ENCODE results near the gene NTN5. TPM values are rescaled to one million over a fixed set of nuclear protein-coding genes. Genes with fewer than 3 reads are reported as not detected.
A peak's percentile ranks its signal among the peaks of the same experiment; 100 is the strongest.
"Not testable (repeated sequence)": the region's sequence is repeated elsewhere in the genome, so short reads cannot be mapped to it uniquely, and the experiment has no call there.

Gene NTN5
- total RNA-seq, 1 experiment from 2014 or later = not detected

GRCh38 chr19:48686088-48686487, 13.3 kb upstream of the NTN5 start:
- H3K27ac ChIP-seq = no peak overlapping the region
- H3K9me3 ChIP-seq (replicated peaks) = no peaks in the 10 kb centered on the region
- H3K4me1 ChIP-seq (replicated peaks) = 0 out of 2 replicates have a peak, but pooled peaks cover 2% of the 10 kb centered on the region
- no peaks in the 10 kb centered on the region for H3K27me3 ChIP-seq (replicated peaks)
- no peak for DNase-seq (ENCODE audit: low read depth in 1 of 2, low spot score in 2 of 2)
- no peaks in the 10 kb centered on the region for H3K36me3 ChIP-seq
- H3K4me3 ChIP-seq = no peak overlapping the region

GRCh38 chr19:48685583-48685982, 12.8 kb upstream of the NTN5 start:
- H3K4me3 ChIP-seq = no peak overlapping the region
- no peaks in the 10 kb centered on the region for H3K27me3 ChIP-seq (replicated peaks)
- H3K9me3 ChIP-seq (replicated peaks) = no peaks in the 10 kb centered on the region
- no peak overlapping the region for H3K27ac ChIP-seq
- no peaks in the 10 kb centered on the region for H3K36me3 ChIP-seq
- DNase-seq (ENCODE audit: low read depth in 1 of 2, low spot score in 2 of 2) = no peak
- H3K4me1 ChIP-seq (replicated peaks) = 0 out of 2 replicates have a peak, but pooled peaks cover 6% of the 10 kb centered on the region

- no peaks in the 10 kb centered on the region for H3K36me3 ChIP-seq
- 0 out of 2 replicates have a peak, but pooled peaks cover 6% of the 10 kb centered on the region for H3K4me1 ChIP-seq (replicated peaks)
- DNase-seq (ENCODE audit: low read depth in 1 of 2, low spot score in 2 of 2) = no peak
- H3K4me3 ChIP-seq = no peak overlapping the region
- no peaks in the 10 kb centered on the region for H3K9me3 ChIP-seq (replicated peaks)
- H3K27me3 ChIP-seq (replicated peaks) = no peaks in the 10 kb centered on the region
- no peak overlapping the region for H3K27ac ChIP-seq
Measured at GRCh38 chr19:48683349-48683748, 10.5 kb upstream of the NTN5 start.

GRCh38 chr19:48681127-48681470, 8.3 kb upstream of the NTN5 start:
- Histone ChIP-seq H3K27me3 (replicated peaks) (no peaks in the 10 kb centered on the region), H3K4me3 (no peak overlapping the region), H3K36me3 (no peaks in the 10 kb centered on the region), H3K27ac (no peak overlapping the region), H3K4me1 (replicated peaks) (0 out of 2 replicates have a peak, but pooled peaks cover 6% of the 10 kb centered on the region), H3K9me3 (replicated peaks) (no peaks in the 10 kb centered on the region)
- no peak for DNase-seq (ENCODE audit: low read depth in 1 of 2, low spot score in 2 of 2)

GRCh38 chr19:48680436-48681126, 7.8 kb upstream of the NTN5 start:
- no peaks in the 10 kb centered on the region for H3K27me3 ChIP-seq (replicated peaks)
- H3K4me3 ChIP-seq = no peak overlapping the region
- no peak for DNase-seq (ENCODE audit: low read depth in 1 of 2, low spot score in 2 of 2)
- no peaks in the 10 kb centered on the region for H3K9me3 ChIP-seq (replicated peaks)
- no peak overlapping the region for H3K27ac ChIP-seq
- 0 out of 2 replicates have a peak, but pooled peaks cover 6% of the 10 kb centered on the region for H3K4me1 ChIP-seq (replicated peaks)
- H3K36me3 ChIP-seq = no peaks in the 10 kb centered on the region

- H3K27ac ChIP-seq = not testable (repeated sequence)
Measured at GRCh38 chr19:48680006-48680405, 7.2 kb upstream of the NTN5 start.

GRCh38 chr19:48678201-48678600, 5.4 kb upstream of the NTN5 start:
- no peak for DNase-seq (ENCODE audit: low read depth in 1 of 2, low spot score in 2 of 2)
- H3K27ac ChIP-seq = no peak overlapping the region
- 0 out of 2 replicates have a peak, but pooled peaks cover 6% of the 10 kb centered on the region for H3K4me1 ChIP-seq (replicated peaks)
- no peaks in the 10 kb centered on the region for H3K36me3 ChIP-seq
- H3K9me3 ChIP-seq (replicated peaks) = no peaks in the 10 kb centered on the region
- no peaks in the 10 kb centered on the region for H3K27me3 ChIP-seq (replicated peaks)
- H3K4me3 ChIP-seq = no peak overlapping the region

More at GRCh38 chr19:48680006-48680405, 7.2 kb upstream of the NTN5 start:
- H3K4me1 ChIP-seq (replicated peaks); H3K27me3 ChIP-seq (replicated peaks); H3K9me3 ChIP-seq (replicated peaks); DNase-seq (ENCODE audit: low read depth in 1 of 2, low spot score in 2 of 2); H3K36me3 ChIP-seq; H3K4me3 ChIP-seq: not testable (repeated sequence)

GRCh38 chr19:48676887-48677286, 4.1 kb upstream of the NTN5 start:
- H3K27ac ChIP-seq = no peak overlapping the region
- DNase-seq (ENCODE audit: low read depth in 1 of 2, low spot score in 2 of 2) = no peak
- no peak overlapping the region for H3K4me3 ChIP-seq
- H3K36me3 ChIP-seq = no peaks in the 10 kb centered on the region
- H3K27me3 ChIP-seq (replicated peaks) = no peaks in the 10 kb centered on the region
- H3K4me1 ChIP-seq (replicated peaks) = 0 out of 2 replicates have a peak, but pooled peaks cover 6% of the 10 kb centered on the region
- no peaks in the 10 kb centered on the region for H3K9me3 ChIP-seq (replicated peaks)

- Histone ChIP-seq H3K9me3 (replicated peaks) (no peaks in the 10 kb centered on the region), H3K4me1 (replicated peaks) (0 out of 2 replicates have a peak, but pooled peaks cover 6% of the 10 kb centered on the region), H3K27ac (no peak overlapping the region), H3K27me3 (replicated peaks) (no peaks in the 10 kb centered on the region), H3K4me3 (no peak overlapping the region), H3K36me3 (no peaks in the 10 kb centered on the region)
- no peak for DNase-seq (ENCODE audit: low read depth in 1 of 2, low spot score in 2 of 2)
Measured at GRCh38 chr19:48676487-48676886, 3.7 kb upstream of the NTN5 start.

- no peaks in the 10 kb centered on the region for H3K4me1 ChIP-seq (replicated peaks)
- H3K36me3 ChIP-seq = no peaks in the 10 kb centered on the region
- H3K27me3 ChIP-seq (replicated peaks) = no peaks in the 10 kb centered on the region
- H3K9me3 ChIP-seq (replicated peaks) = no peaks in the 10 kb centered on the region
- H3K4me3 ChIP-seq = no peak overlapping the region
- H3K27ac ChIP-seq = no peak overlapping the region
- peak; percentile 71 to 82 for DNase-seq (ENCODE audit: low read depth in 1 of 2, low spot score in 2 of 2)
Measured at GRCh38 chr19:48674921-48675824, 2.4 kb upstream of the NTN5 start.

GRCh38 chr19:48674216-48674809, 1.5 kb upstream of the NTN5 start:
- no peaks in the 10 kb centered on the region for H3K27me3 ChIP-seq (replicated peaks)
- H3K9me3 ChIP-seq (replicated peaks) = no peaks in the 10 kb centered on the region
- no peaks in the 10 kb centered on the region for H3K4me1 ChIP-seq (replicated peaks)
- DNase-seq (ENCODE audit: low read depth in 1 of 2, low spot score in 2 of 2) = no peak
- no peak overlapping the region for H3K4me3 ChIP-seq
- H3K36me3 ChIP-seq = no peaks in the 10 kb centered on the region
- no peak overlapping the region for H3K27ac ChIP-seq

- no peak for DNase-seq (ENCODE audit: low read depth in 1 of 2, low spot score in 2 of 2)
- H3K27ac ChIP-seq = no peak overlapping the region
- H3K9me3 ChIP-seq (replicated peaks) = no peaks in the 10 kb centered on the region
- no peaks in the 10 kb centered on the region for H3K36me3 ChIP-seq
- no peak overlapping the region for H3K4me3 ChIP-seq
- no peaks in the 10 kb centered on the region for H3K27me3 ChIP-seq (replicated peaks)
- H3K4me1 ChIP-seq (replicated peaks) = no peaks in the 10 kb centered on the region
Measured at GRCh38 chr19:48673436-48674100, 751 bp upstream of the NTN5 start.

GRCh38 chr19:48671446-48671995, 1.3 kb downstream of the NTN5 start:
- Histone ChIP-seq H3K9me3 (replicated peaks) (no peaks in the 10 kb centered on the region), H3K27ac (no peak overlapping the region), H3K4me1 (replicated peaks) (no peaks in the 10 kb centered on the region), H3K4me3 (no peak overlapping the region), H3K36me3 (no peaks in the 10 kb centered on the region), H3K27me3 (replicated peaks) (no peaks in the 10 kb centered on the region)
- no peak for DNase-seq (ENCODE audit: low read depth in 1 of 2, low spot score in 2 of 2)
